Adipose tissue (tissue), 3 donors: ENCODE measurements around the gene CDK16. TPM values are rescaled to one million over a fixed set of nuclear protein-coding genes. Genes with fewer than 3 reads are reported as not detected.

ENCODE experiments used
- H3K27ac ChIP-seq: one replicate; pipeline ENCODE4 v1.5.1; 2013; ENCODE audit warnings: low read depth, low read length
- whole genome bisulfite sequencing, 3 donors: extraction: QIAGEN DNeasy Blood & Tissue Kit; methylation state at CpG; one replicate each; pipeline ENCODE4 v1.1.7; 2013; 5-methylcytosine and 5-hydroxymethylcytosine counted together
- polyA plus RNA-seq, 3 donors: library from polyadenylated mRNA; stranded (reverse); fragments of 200-250 nt; gene quantifications; one replicate each; pipeline ENCODE4 v1.2.3, GENCODE V29; 2013
- donor health status: healthy with polysubstance abuse.
- donor health status: Bipolar disorder and iron deficiency.
- donor health status: healthy.

Gene CDK16
- polyA plus RNA-seq, 3 donors, result 32.7 to 72.4 (median 47.0) TPM

DNA sequence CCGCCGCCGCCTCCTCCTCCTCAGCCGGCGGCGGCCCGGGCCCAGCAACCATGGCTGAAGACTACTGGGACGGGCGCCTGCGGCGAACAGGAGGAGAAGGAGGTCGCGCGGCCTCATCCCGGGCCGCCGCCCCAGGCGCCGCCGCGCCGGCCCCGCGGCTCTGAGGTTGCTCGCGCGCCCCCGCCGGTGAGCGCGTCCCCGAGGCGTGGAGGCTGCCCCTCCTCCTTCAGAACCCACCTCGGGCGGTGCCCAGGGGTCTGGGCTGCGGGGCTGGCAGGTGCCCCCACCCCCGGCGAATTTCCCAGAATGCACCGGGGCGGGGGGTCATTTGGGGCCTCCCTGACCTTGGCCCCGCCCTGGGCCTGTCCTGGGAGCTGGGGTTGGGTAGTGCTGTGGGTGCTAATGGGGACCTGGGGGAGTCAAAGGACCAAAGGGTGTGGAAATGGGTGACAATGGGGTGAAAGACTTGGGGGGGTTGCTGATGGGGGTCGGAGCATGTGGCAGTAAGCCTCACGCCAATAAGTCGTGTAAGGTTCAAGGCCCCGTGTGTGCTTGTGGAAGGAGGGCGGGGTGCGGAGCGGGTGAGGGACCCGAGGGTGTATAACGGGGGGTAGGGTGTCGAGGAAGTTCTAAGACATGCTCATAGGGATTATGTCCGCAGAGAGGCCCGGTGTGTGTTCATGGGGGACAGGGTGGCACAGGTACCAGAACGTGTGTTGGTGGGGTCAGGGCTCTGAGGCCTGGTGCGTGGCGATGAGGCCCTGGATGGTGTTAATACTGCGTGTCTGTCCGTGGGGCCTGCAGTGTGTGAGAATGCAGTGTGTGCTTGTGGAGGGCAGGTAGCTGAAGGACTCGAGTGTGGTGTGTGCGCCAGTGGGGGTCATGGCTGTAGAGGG, 687 bp downstream of the CDK16 start:
- 1 to 16% (median 2%) methylated on average over 21 to 57 of the region's 60 CpGs for WGBS, 3 donors

DNA sequence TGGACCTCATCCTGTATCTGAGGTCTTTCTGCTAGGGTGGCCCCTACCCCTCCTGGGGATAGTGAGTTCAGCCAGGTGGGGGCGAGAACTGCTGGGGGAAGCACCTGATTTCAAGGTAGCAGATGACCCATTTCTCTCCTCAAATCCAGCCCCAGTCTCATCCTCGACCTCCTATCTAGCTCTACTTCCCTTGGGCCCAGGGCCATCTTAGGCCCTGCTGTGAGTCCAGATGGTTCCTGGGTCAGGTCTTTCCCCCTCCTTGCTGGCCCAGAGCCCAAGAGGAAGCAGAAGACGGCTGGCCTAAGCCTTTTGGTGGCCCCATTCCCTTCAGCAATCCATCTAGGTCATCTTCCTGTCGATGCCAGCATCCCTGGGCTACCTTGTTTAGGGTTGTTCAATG, 3.3 kb downstream of the CDK16 start:
- no peak overlapping the region for H3K27ac ChIP-seq
- 45 to 73% (median 53%) methylated on average over 4 of the region's 4 CpGs for WGBS, 3 donors

More for the DNA sequence above, 687 bp downstream of the CDK16 start:
- no peak overlapping the region for H3K27ac ChIP-seq

DNA sequence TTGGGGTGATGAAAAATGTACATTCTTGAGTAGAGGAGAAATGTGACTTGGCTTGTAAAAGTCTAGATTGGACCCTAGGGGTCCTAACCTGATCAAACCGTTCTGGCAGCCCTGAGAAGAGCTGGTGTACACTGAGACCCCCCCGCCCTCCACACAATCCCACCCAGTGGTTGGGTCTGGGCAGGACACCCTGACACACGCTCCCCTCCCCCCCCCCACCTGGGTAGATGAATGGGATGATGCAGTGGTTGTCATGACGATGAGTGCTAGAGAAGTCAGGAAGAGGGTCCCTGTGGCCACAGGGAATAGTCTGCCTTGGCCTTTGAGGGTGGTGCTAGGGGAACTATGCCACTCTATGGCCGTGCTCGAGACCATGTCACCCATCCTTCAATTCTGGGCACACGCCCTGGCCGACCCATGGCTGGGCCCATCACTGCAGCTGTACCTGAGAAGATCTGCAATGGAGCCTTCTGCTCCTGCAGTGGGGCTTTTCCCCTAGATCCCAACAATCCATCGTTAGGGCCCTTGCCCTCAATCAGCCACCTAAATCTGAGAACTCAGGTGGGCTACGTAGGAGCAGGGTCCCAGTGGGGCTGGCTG, 4.4 kb downstream of the CDK16 start:
- H3K27ac ChIP-seq, result no peak overlapping the region
- 84 to 91% (median 90%) methylated on average over 10 of the region's 10 CpGs for WGBS, 3 donors

DNA sequence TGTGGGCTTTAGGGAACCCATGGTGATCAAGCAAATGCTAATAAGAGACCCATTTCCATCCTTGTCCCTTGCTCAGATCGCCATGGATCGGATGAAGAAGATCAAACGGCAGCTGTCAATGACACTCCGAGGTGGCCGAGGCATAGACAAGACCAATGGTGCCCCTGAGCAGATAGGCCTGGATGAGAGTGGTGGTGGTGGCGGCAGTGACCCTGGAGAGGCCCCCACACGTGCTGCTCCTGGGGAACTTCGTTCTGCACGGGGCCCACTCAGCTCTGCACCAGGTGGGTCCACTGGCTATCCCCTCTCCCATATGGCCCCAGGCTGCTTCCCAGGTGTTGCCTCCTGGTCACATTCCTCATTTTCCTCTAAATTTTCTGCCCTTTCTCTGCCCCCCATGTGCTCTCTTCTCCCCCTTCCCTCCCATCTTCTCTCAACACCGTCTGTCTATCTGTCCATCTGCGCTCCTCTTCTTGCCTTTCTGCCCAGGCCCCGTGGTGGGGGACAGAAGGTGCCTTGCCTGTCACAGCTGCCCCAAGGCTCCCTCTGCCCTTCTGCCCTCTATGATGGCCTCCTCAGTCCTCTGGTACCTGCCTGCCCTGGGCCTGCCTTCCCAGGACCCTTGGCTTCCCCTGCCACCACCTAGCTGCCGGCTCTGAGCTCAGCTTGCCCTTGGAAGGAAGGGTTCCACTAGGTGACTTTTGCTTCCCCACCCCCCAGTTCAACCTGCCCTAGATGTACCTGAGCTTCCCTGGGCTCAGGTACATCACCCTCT, 5.2 kb downstream of the CDK16 start:
- no peak overlapping the region for H3K27ac ChIP-seq
- WGBS, 3 donors, result 91 to 94% (median 93%) methylated on average over 7 to 13 of the region's 13 CpGs

DNA sequence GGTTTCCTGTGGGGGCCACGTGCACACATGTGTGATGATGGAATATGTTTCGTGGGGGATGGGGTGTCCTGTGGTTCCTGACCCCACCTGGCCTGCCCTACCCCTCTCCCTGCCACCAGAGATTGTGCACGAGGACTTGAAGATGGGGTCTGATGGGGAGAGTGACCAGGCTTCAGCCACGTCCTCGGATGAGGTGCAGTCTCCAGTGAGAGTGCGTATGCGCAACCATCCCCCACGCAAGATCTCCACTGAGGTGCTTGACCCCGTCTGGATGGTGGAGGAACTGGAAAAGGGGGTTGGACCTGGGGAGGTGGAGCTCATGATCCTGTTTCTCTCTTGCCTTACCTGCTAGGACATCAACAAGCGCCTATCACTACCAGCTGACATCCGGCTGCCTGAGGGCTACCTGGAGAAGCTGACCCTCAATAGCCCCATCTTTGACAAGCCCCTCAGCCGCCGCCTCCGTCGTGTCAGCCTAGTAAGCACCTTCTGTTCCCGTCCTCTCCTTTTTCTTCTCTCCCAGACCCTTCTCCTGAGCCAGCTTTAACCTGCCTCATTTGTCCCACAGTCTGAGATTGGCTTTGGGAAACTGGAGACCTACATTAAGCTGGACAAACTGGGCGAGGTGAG, 5.9 kb downstream of the CDK16 start:
- 88 to 92% (median 88%) methylated on average over 14 to 17 of the region's 17 CpGs for WGBS, 3 donors
- H3K27ac ChIP-seq, result no peak overlapping the region

DNA sequence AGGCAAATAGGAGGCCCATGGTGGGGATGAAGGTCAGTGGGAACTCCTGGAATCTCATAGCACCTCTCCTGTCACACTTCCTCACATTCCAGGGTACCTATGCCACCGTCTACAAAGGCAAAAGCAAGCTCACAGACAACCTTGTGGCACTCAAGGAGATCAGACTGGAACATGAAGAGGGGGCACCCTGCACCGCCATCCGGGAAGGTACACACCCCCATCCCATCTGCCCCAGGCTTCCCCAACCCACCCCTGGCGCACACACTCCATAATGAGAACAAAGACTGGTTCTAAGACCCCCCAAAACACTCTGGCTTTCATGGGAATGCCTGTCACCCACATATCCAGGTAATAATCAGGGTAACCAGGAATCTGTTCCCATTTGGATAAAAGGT, 6.4 kb downstream of the CDK16 start:
- WGBS, 3 donors, result 90 to 100% (median 94%) methylated on average over 4 of the region's 4 CpGs
- H3K27ac ChIP-seq, result no peak overlapping the region

DNA sequence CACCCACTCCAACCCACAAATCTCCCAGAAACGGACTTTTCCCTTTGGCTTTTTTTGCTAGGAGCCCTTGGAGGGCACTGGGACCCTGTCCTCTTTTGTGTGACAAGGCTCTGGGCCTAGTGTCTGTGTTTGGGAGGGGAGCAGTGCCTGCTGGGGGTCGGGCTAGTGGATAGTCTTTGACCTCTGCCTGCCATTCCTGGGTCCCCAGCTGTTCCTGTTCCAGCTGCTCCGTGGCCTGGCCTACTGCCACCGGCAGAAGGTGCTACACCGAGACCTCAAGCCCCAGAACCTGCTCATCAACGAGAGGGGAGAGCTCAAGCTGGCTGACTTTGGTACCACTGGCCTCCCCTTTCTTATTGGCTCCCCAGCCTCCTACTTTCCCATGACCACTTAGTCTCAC, 7.6 kb downstream of the CDK16 start:
- H3K27ac ChIP-seq, result no peak overlapping the region
- 77 to 91% (median 84%) methylated on average over 5 to 6 of the region's 6 CpGs for WGBS, 3 donors

DNA sequence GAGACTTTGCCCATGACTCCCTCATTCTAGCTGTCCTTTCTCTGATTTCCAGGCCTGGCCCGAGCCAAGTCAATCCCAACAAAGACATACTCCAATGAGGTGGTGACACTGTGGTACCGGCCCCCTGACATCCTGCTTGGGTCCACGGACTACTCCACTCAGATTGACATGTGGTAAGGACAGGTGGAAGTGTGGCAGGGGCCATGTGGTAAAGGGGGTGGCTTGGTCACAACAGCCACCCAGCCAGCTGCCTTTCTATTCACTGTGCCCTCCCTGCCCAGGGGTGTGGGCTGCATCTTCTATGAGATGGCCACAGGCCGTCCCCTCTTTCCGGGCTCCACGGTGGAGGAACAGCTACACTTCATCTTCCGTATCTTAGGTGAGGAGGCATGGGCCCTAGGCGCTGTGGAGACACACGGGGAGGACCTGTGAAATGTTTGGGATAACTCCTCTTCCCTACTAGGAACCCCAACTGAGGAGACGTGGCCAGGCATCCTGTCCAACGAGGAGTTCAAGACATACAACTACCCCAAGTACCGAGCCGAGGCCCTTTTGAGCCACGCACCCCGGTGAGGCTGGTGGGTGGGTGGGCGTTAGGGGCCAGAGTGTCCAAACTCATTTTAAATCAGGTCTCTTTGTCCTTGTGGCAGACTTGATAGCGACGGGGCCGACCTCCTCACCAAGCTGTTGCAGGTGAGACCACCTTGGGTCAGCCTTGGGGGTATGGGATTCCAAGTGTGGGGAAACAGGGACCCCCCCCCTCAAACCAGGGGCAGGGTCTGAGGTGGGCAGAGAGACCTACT, 8.3 kb downstream of the CDK16 start:
- 88 to 93% (median 91%) methylated on average over 16 to 19 of the region's 19 CpGs for WGBS, 3 donors

DNA sequence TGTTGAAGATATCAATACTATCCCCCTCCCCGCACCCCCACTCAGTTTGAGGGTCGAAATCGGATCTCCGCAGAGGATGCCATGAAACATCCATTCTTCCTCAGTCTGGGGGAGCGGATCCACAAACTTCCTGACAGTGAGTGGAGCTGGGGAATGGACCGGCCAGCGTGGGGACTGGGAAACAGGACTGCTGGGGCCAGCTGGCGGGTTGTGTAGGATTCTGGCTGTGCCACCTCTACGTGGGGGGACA, 8.8 kb downstream of the CDK16 start:
- WGBS, 3 donors, result 93 to 94% (median 93%) methylated on average over 7 to 9 of the region's 9 CpGs
- no peak overlapping the region for H3K27ac ChIP-seq

More for the DNA sequence above, 8.3 kb downstream of the CDK16 start:
- H3K27ac ChIP-seq, result no peak overlapping the region

DNA sequence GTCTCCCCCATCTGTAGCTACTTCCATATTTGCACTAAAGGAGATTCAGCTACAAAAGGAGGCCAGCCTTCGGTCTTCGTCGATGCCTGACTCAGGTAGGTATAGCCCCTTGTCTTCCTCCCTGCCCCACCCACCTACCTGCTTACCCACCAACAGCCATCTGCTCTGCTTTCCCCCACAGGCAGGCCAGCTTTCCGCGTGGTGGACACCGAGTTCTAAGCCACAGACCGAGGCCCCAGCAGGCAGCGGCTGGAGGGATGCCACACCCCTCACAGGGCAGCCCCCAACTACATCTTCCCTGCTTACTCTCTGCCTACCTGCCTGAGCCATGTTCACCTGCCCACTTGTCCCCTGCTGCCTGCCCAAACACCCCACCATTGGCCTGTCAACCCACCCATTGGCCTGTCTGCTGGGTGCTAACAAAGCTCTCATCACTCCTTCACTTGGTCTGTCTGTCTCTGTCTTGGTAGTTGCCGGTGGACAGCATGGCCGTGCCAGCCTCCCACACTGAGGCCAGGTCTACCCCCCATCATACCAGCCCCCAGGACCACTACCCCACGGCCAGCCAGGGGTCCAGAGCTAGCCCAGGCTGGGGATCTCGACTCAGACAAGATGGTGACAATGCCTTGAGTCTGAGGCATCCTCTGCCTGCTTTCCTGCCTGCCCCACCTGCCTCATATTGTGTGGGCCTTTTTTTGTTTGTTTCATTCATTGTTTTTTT, 10.2 kb downstream of the CDK16 start:
- no peak overlapping the region for H3K27ac ChIP-seq
- 88 to 94% (median 92%) methylated on average over 12 of the region's 12 CpGs for WGBS, 3 donors

DNA sequence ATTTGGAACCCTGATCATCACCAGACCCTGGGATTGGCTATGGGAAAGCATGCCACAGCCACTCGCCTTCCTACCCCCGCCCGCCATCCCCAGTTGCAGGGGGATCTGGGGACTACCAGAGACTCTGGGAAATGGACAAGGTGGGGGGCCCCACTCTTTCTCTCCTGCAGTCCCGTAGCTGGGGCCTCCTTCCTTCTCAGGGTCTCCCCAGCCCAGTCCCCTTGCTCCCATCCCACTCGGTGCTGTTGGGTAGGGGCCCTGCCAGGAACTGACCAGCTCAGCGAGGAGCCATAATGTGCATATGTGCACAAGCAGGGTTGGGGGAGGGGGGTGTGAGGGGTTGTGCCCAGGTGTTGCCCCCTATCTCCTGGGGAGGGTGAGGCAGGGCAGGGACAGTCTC, 10.9 kb downstream of the CDK16 start:
- WGBS, 3 donors, result 96 to 97% (median 97%) methylated on average over 3 to 6 of the region's 6 CpGs
- no peak overlapping the region for H3K27ac ChIP-seq

DNA sequence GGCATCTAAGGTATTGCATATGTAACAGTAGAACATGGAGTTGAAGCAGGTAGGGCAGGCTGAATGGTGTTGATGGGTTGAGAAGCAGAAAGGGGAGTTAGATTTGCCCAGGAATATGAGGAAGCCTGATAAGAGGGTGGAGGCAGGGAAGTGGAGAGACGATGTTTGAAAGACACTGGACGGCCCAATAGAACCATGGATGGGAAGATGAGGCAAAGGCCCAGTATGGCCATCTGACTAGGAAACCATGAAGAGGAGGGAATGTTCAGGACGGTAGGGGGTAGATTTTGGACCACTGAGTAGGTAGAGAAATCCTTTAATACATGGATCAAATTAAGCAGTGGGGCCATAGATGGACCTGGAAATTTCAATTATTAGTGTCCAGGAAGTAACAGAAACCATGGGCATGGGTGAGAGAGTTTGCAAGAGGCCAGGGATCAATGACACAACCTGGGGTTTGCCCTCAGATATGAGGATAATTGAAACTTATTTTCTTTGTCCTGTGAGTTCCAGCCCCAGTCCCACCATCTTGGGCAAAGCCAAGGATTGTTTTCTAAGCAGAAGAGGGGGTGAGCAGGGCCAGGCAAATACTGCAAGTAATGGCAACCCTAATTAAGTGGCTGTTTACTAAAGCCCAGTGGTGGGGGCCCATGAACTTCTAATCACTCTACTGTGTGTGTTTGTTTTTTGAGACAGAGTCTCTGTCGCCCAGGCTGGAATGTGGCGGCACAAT, 11.8 kb downstream of the CDK16 start:
- 82 to 89% (median 87%) methylated on average over 5 of the region's 5 CpGs for WGBS, 3 donors
- no peak overlapping the region for H3K27ac ChIP-seq

DNA sequence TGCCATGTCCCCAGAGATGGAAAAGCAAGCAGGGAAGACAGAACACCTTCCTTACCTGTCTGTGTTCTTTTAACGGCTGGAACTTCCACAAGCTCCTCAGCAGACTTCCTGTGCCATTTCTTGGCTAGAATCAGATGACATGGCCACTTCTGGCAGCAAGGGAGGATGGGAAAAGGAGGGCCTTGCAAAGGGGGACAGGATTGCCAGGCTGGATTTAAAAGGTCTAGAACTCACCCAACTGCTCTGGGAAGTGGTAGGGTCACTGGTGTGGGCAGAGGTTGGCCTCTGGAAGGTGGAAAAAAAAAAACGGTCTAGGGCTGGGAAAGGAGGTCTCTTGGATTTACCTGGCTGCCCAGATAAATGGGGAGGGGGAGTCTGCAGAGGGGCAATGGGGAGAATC, 12.7 kb downstream of the CDK16 start:
- 58 to 74% (median 73%) methylated on average over 2 of the region's 2 CpGs for WGBS, 3 donors
- no peak overlapping the region for H3K27ac ChIP-seq

DNA sequence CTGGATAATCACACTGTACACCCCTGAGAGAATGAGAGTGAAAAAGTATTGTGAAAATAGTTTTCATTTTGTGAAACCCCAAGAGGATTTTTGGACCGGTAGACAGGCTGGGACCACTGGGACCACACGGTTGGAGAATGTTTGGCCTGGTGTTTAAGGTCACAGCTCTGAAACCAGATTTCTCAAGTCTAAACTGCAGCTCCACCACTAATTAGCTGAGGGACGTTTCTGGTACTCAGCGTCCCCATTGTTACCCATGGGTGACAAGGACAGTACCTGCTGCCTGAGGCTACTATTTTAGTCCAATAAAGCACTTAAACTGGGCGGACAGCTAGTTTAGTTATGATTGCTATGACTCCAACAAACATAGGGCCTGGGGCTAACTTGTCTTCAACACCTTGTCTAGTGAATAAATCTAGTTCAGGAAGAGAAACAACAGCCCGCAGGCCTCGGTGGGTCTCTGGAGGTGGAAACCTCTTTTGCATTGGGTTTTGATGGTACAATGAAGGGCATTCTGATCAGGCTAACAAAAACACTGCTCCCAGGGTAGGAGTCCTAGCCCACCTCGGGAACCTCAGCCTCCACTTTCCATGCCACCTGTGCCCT, 13.8 kb downstream of the CDK16 start:
- no peak overlapping the region for H3K27ac ChIP-seq
- WGBS, 3 donors, result 61 to 69% (median 67%) methylated on average over 8 of the region's 8 CpGs

DNA sequence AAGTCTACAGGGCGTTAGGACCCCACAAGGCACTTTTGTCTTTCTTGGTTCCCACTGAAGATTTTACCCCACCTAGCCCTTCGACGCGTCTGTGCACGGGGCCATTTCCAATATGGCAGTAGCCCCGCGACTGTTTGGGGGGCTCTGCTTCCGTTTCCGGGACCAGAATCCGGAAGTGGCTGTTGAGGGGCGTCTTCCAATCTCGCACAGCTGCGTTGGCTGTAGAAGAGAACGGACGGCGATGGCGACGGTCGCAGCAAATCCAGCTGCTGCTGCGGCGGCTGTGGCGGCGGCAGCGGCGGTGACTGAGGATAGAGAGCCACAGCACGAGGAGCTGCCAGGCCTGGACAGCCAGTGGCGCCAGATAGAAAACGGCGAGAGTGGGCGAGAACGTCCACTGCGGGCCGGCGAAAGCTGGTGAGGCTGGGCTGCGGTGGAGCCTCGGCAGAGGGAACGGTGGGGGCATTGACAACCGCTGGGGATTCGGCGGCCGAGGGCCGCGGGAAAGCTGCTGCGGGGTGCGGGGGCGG, 14.4 kb downstream of the CDK16 start, which contains the start of gene USP11:
Gene USP11, plus strand, starts transcription at position 207 of the 530 bp plus-strand sequence. Its CDS starts 35 bp downstream, at position 242.
- WGBS, 3 donors, result 1 to 15% (median 2%) methylated on average over 31 to 46 of the region's 46 CpGs
- H3K27ac ChIP-seq, result no peak within 1 kb of the TSS
